Measurements from ENCODE around the gene CCDC91. TPM values are rescaled to one million over a fixed set of nuclear protein-coding genes. Genes with fewer than 3 reads are reported as not detected.

CCDC91 gene
- total and polyA plus RNA-seq, 9 of the 15 experiments (the other 6 are each of a cell fraction or from before 2014, with no cell fraction given) = 10.1 to 31.1 (median 26.3) TPM

DNA sequence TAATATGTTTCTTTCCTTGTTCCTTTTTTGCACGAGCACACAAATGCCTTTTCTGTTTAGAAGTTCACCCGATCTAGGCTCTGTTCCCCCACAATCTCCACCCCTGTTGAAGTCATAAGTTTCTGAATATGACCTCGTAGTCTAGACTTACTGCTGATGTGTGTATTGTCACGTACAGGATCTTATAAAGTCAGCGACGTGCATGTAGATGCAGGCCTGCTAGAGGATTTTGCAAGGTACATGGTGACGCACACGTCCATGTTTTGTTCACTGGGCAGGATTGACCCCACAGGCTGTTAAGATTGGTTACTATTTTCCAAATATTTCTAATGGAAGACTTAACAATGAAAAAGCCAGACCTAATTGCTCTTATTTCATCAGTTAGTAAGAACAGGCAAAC, 46.2 kb upstream of the CCDC91 start:
- peak overlapping the region; percentile 43; the same call in 1 of the 2 replicates for H3K4me2 ChIP-seq (ENCODE audit: insufficient read depth, low read length)
- FAIRE-seq (peak; percentile 81), ATAC-seq (peak; percentile 62), DNase-seq (ENCODE audit: extremely low read depth in 1 of 4, low spot score in 3 of 4) (peak in 2 of 4 experiments; percentile 40 to 60)
- H2AFZ ChIP-seq (ENCODE audit: low read depth, low read length) = peak overlapping the region; percentile 95
- peak overlapping the region in 1 of 2 experiments; percentile 6; a peak in 2 of 4 replicates for H3K9ac ChIP-seq (ENCODE audit: insufficient read depth in 1 of 2, low read depth in 2 of 2, low read length in 2 of 2)
- peak overlapping the region; percentile 42; the same call in 2 of the 3 replicates for H3K27ac ChIP-seq (ENCODE audit: extremely low read depth, low read depth, low read length)
- H4K20me1 ChIP-seq (replicated peaks; ENCODE audit: control insufficient read depth, insufficient read depth, low read length) = no peaks in the 10 kb centered on the region
- intact Hi-C loops (cut with micrococcal nuclease) = no loop called here
- H3K27me3 ChIP-seq (ENCODE audit: control insufficient read depth in 2 of 2, insufficient read depth in 2 of 2, low read length in 2 of 2) = no peaks in the 10 kb centered on the region
- ChIA-PET POLR2A (interaction anchor here (0.9 kb wide), 1 partner anchor 12 kb away, joined by 4 read pairs; no protein-coding TSS in a partner anchor), CTCF (ENCODE audit: low intra/inter-chr PET ratio) (no interaction called here)
- no peaks in the 10 kb centered on the region for H3K9me3 ChIP-seq (replicated peaks; ENCODE audit: control insufficient read depth, insufficient read depth, low read depth, low read length)
- peaks cover 2 to 19% of the 10 kb centered on the region in 2 experiments; a peak in 4 of 5 replicates for H3K4me1 ChIP-seq (replicated peaks in 1 of 2; ENCODE audit: control insufficient read depth in 2 of 2, insufficient read depth in 2 of 2, low read length in 2 of 2)
- no peaks in the 10 kb centered on the region for H3K36me3 ChIP-seq (ENCODE audit: control insufficient read depth, insufficient read depth, low read length)
- H3K9me1 ChIP-seq (ENCODE audit: control insufficient read depth, insufficient read depth, low read length) = no peaks in the 10 kb centered on the region
- H3K4me3 ChIP-seq = no peak overlapping the region
- H3K79me2 ChIP-seq (ENCODE audit: control insufficient read depth, insufficient read depth, low read length) = no peaks in the 10 kb centered on the region
- no TSS peak for BruUV-seq (replicated peaks)
- WGBS (ENCODE audit: insufficient coverage, low coverage, missing lambda C conversion rate) = 19% methylated on average over 8 of the region's 8 CpGs
- in situ Hi-C loops (cut with MboI) = no loop called here
- TF ChIP-seq, protein P1, sequence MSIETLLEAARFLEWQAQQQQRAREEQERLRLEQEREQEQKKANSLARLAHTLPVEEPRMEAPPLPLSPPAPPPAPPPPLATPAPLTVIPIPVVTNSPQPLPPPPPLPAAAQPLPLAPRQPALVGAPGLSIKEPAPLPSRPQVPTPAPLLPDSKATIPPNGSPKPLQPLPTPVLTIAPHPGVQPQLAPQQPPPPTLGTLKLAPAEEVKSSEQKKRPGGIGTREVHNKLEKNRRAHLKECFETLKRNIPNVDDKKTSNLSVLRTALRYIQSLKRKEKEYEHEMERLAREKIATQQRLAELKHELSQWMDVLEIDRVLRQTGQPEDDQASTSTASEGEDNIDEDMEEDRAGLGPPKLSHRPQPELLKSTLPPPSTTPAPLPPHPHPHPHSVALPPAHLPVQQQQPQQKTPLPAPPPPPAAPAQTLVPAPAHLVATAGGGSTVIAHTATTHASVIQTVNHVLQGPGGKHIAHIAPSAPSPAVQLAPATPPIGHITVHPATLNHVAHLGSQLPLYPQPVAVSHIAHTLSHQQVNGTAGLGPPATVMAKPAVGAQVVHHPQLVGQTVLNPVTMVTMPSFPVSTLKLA (conservative IDR thresholded peaks at IDR 0.05) = no peak
- no peak for TF ChIP-seq ZFP36 (IDR thresholded peaks at IDR 0.05; ENCODE audit: low read depth, low read length, partially characterized antibody)
- no peak for TF ChIP-seq RNF2 (IDR thresholded peaks at IDR 0.05)
- TF ChIP-seq ZBED1 (IDR thresholded peaks at IDR 0.05) = no peak
- TF ChIP-seq, protein P2, sequence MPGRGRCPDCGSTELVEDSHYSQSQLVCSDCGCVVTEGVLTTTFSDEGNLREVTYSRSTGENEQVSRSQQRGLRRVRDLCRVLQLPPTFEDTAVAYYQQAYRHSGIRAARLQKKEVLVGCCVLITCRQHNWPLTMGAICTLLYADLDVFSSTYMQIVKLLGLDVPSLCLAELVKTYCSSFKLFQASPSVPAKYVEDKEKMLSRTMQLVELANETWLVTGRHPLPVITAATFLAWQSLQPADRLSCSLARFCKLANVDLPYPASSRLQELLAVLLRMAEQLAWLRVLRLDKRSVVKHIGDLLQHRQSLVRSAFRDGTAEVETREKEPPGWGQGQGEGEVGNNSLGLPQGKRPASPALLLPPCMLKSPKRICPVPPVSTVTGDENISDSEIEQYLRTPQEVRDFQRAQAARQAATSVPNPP (IDR thresholded peaks at IDR 0.05; ENCODE audit: borderline replicate concordance, insufficient read depth, insufficient read length) = no peak
- no peak for TF ChIP-seq ZNF324 (CRISPR knock-in tag; IDR thresholded peaks at IDR 0.05)
- no peak for TF ChIP-seq ARID2 (IDR thresholded peaks at IDR 0.05)
- 0 out of 2 replicates have a peak, but pooled peaks have one; percentile 24 for TF ChIP-seq EP400 (IDR thresholded peaks at IDR 0.05)
- no peak for TF ChIP-seq ZC3H8 (IDR thresholded peaks at IDR 0.05)
- TF ChIP-seq ZNF165 (CRISPR knock-in tag; IDR thresholded peaks at IDR 0.05; ENCODE audit: borderline replicate concordance) = no peak
- no peak for TF ChIP-seq ZNF408 (CRISPR knock-in tag; IDR thresholded peaks at IDR 0.05; ENCODE audit: low read depth)
- TF ChIP-seq ELF2 (CRISPR knock-in tag; IDR thresholded peaks at IDR 0.05) = no peak
- TF ChIP-seq NFRKB (IDR thresholded peaks at IDR 0.05; ENCODE audit: low read depth) = no peak
- TF ChIP-seq NONO (IDR thresholded peaks at IDR 0.05; ENCODE audit: low read depth in 2 of 2, low read length in 1 of 2) = no peak
- no peak for TF ChIP-seq ZKSCAN8 (CRISPR knock-in tag; IDR thresholded peaks at IDR 0.05)
- TF ChIP-seq ZNF644 (tag; IDR thresholded peaks at IDR 0.05; ENCODE audit: low read depth) = no peak
- TF ChIP-seq ZNF431 (CRISPR knock-in tag; IDR thresholded peaks at IDR 0.05) = no peak
- no peak for TF ChIP-seq MIER1 (IDR thresholded peaks at IDR 0.05; ENCODE audit: low read depth)
- TF ChIP-seq EWSR1 (IDR thresholded peaks at IDR 0.05; ENCODE audit: borderline replicate concordance, low read depth, partially characterized antibody) = no peak
- TF ChIP-seq, protein P3, sequence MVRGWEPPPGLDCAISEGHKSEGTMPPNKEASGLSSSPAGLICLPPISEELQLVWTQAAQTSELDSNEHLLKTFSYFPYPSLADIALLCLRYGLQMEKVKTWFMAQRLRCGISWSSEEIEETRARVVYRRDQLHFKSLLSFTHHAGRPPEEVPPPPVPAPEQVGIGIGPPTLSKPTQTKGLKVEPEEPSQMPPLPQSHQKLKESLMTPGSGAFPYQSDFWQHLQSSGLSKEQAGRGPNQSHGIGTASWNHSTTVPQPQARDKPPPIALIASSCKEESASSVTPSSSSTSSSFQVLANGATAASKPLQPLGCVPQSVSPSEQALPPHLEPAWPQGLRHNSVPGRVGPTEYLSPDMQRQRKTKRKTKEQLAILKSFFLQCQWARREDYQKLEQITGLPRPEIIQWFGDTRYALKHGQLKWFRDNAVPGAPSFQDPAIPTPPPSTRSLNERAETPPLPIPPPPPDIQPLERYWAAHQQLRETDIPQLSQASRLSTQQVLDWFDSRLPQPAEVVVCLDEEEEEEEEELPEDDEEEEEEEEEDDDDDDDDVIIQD (CRISPR knock-in tag; IDR thresholded peaks at IDR 0.05) = no peak
- no peak for TF ChIP-seq ZNF354B (CRISPR knock-in tag; IDR thresholded peaks at IDR 0.05)
- TF ChIP-seq CEBPB (tag; IDR thresholded peaks at IDR 0.05) = 0 out of 2 replicates have a peak, but pooled peaks have one; percentile 26
